Measurements from ENCODE around the gene RBKS.
"Not testable (repeated sequence)": the region's sequence is repeated elsewhere in the genome, so short reads cannot be mapped to it uniquely, and the experiment has no call there.

Gene RBKS

DNA sequence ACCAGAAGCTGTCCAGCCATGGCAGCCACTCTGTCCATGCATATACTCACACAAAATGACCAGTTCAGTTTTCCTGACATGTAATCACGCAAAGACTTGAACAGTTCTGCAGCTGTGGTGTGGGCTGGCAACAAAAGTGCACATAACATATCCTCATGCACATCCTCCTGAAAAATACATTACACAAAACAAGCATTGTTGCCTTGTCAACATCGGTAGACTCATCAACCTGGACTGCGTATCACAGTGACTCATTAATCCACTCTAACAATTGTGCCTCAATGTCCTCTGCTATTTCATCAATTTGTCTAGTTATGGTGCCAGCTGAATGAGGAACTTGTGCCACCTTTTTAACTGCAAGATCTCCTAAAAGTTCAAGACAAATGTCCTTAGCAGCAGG is 19.5 kb downstream of the RBKS start:
- no peak for DNase-seq

DNA sequence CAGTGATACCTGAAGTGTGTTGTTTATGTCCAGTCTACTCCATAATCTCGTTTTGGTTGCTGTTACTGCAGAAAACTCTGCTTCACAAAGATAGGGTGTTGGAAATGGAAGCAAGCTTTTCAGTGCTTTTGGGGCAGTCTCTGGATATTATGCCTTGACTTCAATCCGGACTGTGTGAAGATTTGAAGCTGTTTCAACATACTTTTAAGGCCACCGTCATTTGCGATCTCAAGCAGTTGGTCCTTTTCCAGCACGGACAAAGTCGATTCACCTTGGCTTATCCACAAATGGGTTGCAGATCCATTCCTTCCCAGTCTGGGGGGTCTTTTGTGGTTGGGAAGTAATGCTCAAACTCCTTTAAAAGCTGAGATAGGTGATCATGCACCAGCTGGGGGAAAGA is 20.4 kb downstream of the RBKS start:
- DNase-seq, result no peak

DNA sequence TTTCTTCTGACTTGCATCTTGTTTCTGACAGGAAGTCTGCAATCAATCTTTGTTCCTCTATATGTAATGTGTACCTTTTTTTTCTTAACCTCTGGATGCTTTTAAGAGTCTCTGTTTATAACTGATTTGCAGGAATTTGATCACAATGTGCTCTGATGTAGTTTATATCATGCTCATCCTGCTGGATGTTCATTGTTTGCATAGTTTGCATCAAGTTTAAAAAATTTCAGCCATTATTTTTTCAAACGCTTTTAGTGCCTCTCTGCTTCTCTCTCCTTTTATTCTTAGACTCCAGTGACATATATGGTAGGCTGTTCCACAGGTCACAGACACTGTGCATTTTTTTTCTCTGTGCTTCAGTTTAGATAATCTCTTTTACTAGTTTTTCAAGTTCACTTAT is 23.9 kb downstream of the RBKS start:
- DNase-seq, result no peak

DNA sequence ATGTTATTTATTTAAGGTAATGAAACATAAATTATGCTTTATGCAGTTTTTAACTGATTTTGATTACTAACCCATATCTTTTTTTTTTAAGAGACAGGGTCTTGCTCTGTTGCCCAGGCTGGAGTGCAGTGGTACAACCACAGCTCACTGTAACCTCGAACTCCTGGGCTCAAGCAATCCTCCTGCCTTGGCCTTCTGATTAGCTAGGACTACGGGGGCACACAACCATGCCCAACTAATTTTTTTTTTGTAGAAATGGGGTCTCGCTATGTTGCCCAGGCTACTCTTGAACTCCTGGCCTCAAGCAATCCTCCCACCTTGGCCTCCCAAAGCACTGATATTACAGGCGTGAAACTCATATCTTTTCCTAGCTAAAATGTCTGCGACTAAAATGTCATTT is 26.2 kb downstream of the RBKS start:
- DNase-seq, result not testable (repeated sequence)

DNA sequence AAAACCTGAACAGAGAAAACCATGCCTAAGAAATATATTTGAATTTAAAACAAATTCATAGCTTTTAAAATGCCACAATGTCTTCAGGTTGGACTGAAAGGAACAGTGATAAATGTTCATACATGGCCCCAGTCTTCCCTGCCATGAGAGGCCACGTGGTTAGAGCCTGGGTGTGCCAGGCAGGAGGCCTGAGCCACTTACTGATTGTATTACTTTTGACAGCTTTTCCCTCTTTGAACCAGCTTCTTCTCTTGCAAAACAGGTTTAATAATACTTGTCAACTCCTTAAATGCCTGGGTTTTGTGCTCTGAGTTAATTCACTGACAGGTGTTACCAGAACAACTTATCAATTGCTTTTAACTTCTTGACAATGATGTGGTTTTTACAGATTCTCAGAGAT is 27.0 kb downstream of the RBKS start:
- DNase-seq, result no peak

DNA sequence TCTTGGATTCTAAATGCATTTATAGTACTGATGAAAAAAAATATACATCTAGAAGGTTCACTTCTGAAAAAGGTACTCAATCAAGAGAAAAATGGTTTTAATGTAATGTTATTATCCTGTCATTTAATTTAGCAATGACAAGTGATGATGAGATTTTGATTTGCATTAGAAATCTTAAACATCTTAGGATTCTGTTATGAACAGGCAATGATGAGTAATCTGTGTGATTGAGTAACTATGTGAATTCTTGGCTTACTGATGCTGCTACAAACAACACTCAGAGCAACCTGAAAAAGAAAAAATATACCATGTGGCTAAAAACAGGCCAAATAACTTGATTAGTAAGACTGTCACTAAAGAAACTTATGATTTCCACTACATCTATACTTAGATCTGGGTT is 30.1 kb downstream of the RBKS start:
- DNase-seq, result no peak

DNA sequence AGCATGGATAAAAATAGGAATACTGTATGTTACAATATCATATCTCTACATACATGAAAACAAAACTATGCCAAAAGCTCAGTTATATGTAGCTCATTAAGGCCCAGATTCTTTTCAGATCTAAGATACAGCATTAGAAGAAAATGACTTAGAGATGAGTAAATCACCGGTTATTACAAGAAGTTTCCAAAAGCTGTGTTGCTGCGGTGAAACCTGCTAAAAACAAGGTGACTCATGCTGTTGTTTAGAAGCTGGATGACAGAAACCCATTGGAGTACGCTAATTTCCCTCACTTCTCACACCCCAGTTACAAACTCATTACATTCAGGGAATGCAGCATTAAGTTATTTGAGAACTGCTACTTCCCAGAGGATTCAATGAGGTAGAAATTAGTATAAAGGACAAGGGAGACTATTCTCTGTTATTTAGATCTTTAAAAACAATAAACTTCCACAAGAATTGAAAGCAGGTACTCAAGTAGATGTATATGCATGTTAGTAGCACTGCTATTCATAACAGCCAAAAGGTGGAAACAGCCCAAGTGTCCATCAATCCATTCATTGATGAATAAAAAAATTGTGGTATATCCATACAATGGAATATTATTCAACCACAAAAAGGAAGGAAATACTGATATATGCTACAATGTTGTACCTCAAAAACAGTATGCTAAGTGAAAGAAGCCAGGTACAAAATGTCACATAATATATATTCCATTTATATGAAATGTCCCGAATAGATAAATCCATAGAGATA is 32.6 kb downstream of the RBKS start:
- DNase-seq, result no peak

DNA sequence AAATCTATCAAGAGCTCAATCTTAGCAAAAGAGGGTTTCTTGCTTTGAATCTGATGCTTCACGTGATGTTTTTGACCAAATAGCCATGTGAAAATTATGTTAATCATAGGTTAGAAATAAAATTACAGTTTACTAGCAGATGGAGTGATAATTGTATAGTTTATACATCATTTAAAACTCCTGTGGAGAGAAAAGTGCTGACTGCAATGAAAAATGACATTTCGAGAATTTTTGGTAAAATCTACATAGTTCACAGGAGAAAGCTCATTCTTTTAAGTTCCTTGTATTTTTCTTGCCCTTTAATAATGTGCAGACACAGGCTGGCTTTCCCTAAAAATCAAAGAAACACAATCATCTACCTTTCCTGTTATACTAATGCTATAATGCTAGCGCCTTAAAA is 33.2 kb downstream of the RBKS start:
- no peak for DNase-seq

DNA sequence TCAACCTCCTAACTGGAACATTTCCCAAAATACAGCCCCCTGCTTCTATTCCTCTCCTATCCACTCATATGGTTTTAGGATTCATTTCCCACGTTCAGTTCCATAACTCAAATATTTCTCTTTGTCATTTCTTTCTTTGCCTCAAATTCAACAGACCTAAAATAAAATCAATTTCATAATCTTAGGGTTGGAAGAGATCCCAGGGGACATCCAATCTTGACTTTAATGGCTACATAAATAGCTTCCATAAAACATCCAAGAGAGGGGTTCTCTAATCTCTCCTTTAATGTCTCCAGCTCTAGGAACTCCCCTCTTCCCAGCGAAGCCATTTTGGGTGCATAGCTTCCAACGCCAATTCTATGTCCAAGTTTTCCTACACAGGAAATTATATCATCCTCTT is 33.8 kb downstream of the RBKS start:
- no peak for DNase-seq

DNA sequence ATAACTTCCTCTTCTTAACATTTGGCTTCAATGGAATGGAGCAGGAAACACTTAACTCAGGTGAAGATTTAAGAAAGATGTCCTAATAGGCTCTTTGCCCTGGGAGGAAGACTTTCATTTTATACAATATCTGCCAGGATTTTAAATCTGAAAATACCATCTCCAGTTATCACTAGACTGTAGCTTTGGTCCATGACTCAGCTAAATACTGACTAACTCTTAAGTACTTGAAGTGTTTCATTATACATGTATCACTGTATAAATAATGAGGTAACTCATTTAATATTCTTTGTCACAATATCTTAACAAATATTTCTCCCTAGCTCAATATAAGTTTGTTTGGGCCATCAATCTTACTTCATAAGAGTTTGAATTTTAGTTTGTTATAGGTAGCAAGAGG is 34.7 kb downstream of the RBKS start:
- no peak for DNase-seq

DNA sequence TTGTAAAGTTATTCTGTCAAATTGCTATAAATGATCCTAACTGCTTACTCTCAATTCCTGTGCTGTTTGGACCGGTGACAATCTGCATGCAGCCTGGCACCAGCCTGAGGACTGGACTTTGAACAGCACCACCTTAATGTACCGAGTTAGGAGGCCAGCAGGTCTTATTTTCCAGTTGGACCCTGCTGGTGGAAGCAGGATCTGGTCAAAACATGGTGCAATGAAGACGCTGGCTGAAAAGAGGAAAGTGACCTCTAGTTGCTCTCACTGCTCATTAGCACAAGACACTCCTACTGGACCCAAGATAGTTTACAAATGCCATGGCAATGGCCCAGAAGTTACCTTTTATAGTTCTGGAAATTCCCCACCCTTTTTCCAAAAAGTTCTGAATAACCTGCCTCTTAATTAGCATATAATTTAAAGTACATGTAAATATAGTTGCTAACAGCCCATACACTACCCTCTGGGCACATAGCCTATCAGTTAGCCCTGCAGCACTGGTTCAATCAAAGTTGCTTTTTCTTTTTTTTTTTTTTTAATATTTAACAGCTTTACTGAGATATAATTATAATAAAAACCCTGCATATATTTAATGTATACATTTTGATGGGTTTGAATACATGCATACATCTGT is 35.8 kb downstream of the RBKS start:
- no peak for DNase-seq

DNA sequence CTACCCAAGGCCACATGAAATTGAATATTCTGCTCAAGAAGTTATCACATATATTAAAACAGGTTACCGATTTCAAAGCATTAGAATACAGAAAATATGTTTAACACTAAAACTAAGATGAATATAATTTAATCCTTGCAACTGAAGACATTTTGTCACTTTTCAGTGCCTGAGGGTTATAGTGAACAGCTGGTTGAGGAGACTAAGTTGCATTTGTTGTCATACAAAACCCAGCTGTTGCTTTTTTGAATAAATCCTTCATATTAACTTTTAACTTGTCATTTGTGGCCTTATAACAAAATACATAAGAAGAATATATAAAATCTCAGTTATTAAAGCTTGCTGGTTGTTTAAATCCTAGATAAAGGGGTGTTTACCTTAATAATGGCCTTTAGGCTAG is 37.5 kb downstream of the RBKS start:
- DNase-seq, result no peak

DNA sequence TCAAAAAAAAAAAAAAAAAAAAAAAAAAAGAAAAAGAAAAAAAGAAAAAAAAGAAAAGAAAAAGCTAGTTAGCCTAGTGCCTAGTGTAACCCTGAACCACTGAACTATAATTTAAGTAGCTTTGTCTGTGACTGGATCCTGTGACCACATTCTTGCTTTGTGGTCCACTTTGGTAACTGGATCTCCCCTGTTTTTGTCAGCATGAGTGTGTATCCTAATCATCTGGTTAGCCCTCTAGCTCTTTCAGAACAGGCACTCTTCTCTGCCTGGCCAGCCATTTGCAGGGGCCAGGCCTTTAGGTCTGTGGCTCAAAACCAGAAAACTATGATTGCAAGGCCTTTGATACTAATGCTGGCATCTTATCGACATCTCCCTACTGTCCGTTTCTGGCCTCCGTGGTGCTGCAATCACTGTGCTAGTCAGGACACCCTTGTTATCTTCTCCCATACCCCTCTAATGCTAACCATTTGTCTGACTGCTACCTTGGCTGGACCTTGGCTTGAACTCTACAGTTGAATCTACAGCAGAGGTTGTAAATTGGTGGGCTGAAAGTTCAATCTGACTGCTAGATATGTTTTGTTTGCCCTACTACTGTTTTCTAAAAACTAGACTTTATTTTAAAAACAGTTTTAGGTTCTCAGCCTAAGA is 40.5 kb downstream of the RBKS start:
- no peak for DNase-seq

DNA sequence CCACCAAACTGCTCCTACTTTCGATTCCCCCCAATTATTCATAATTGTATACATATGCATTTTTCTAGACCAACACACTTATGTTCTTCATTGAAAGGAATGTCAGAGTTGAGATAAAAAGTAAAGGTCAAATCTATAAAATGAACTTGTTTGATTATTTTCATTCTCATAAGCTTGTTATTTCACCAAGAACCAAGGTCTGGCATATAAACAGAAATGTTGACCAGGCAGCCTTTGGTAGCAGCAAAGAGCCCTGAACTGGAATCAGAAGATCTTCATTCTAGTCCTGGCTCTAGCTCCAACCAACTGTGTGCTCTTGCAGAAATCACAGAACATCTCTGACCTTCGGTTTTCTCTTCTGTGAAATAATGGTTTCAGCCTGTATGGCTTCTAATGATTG is 42.9 kb downstream of the RBKS start:
- no peak for DNase-seq

DNA sequence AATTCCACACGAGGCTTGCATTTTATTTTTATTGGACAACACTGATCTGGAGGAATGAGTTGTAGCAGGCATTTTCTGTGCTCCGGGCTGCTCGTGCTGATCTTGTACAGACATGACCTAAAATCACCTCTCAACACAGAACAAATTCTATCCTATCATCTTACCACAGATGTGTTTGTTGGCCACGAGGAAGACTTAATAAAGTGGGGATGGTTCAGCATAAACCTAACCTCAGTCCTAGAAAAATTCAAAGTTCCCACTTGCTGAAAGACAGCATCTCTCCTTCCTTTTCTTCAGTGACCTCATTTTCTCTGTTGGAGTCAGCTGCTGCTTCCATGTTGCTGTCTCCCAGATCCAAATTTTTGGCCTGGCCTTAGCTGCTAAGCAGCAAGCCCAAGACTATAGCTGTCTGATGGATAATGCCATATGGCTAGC is 45.3 kb downstream of the RBKS start:
- no peak for DNase-seq

DNA sequence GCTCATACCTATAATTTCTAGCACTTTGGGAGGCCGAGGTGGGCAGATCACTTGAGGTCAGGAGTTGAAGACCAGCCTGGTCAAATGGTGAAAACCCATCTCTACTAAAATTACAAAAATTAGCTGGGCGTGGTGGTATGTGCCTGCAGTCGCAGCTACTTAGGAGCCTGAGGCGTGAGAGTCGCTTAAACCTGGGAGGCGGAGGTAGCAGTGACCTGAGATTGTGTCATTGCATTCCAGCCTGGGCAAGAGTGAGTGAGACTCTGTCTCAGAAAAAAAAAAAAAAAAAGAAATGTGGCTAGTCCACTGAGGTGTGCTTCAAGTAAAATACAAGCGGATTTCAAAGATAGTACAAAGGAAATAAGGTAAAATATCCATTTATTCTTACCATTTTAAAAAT is 46.2 kb downstream of the RBKS start:
- no peak for DNase-seq

DNA sequence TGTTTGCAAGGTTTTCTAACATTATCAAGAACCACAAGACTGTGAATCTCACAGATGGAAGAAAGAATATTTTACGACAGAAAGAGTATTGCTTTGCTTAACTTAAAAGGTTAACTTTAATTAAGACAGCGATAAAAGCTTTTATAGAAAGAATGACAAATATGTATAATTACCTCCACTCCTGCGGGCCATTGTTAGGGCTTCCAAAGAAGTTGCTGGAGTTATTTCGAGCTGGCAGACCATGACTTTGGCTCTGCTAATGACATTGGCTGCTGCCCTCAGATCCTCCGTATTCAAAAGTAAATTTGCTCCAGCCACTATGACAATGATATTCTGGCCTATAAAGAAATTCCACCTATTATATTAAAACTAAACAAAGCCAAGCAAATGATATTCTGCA is 47.3 kb downstream of the RBKS start:
- DNase-seq, result no peak

DNA sequence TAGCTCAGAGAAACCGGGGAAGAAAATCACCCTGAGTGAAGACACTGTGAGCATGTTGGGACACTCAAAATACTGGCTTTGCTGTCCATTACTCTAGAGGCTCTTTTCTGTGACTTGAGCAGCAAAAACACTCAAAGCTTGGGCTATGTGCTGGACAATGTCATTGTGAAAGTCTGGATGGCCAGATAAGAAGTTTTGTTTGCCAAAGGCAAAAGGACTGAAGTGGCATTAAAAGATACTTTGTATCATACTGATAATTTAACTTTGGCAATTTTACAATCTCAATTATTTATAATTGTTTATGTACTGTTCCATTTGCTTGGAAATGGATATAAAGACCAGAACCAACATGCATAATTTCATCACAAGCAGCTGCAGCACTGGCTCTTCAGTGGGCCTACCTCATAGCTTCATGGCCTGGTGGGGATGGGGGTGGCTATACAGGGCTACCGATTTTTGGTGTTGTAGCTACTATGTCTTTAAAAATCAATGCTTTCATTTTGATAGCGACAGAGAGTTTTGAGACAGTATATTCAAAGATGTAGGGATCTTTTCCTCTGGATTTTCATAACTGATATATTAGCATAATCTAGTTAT is 51.1 kb downstream of the RBKS start:
- DNase-seq, result peak; percentile 50

DNA sequence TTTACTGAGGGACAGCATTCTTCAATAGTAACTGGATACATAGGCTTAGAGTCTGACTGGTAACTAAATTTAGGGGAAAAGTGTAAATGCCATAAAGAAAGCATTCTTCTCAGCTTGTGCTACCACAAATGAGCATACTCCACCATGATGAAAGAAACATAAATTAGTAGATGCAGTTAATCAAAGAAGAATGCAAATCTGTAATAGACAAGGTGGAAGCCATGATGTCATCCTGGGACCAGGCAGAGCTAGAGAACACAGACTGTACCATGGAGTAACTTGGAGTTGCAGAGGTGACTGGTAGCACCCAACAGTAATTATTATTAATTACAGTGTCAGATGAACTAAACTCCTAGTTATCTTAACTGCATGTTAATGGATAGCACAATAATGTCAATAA is 51.7 kb downstream of the RBKS start:
- peak; percentile 45 for DNase-seq

DNA sequence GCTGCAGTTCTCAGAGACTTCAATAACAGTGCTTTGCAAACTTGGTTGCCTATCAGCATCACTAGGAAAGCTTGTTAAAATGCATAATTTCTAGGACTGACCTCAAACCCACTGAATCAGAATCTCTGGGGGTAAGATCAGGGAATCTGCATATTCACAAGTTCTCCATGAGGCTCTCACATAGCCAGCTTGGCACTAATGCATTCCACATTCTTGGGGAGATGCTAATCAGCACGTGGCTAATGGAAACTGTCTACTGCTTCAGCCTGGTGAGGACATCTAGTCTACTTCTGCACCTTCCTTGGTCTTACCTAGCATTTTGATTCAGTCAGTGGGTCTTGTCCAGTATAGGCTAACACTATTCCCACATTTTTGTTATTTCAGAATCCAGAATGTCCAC is 56.3 kb downstream of the RBKS start:
- DNase-seq, result no peak

DNA sequence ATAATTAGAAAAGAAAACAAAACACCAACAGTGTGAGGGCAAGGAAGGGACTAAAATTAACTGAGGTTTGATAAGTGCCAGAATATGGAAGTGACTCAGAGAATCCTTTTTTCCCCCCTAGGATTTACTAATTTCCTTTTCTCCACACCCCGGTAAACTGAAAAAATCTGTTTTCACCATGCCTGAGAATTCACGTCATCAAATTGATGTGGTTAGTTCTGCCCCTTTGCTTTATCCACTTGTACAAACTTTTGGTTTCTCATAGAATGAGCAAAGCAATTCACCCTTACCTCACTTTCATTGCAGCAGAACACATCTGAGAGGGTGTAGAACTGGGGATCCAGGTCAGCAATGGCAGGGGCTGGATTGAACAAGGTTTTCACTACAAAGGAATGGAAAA is 57.8 kb downstream of the RBKS start:
- DNase-seq, result no peak

DNA sequence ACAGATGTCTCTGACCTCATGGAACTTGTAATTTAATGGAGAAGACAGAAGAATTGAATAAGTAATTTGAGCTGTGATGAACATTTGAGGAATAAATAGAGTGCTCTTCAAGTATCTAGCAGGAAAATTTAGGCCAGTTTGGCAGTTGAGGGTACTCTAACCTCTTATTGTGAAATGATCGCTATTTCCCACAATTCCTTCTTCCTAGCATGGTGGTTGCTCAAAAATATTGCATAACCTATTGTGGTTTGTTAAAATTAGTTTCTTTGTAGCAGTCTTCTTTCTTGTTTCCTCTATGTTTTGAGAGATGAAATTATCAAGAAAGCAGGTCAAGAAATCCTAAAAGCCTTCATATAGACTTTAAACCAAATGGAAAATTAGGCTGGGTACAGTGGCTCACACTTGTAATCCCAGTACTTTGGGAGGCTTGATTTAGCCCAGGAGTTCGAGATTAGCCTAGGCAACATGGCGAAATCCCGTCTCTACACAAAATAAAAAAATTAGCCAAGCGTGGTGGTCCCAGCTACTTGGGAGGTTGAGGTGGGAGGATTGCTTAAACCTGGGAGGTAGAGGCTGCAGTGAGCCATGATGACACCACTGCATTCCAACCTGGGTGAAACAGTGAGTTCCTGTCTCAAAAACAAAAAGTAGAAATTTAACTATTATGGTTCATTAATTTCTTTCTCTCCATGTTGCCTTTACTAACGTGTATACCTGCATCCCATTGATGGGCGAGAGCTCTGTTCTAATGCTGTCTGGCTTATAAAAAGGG is 58.7 kb downstream of the RBKS start:
- DNase-seq, result no peak

DNA sequence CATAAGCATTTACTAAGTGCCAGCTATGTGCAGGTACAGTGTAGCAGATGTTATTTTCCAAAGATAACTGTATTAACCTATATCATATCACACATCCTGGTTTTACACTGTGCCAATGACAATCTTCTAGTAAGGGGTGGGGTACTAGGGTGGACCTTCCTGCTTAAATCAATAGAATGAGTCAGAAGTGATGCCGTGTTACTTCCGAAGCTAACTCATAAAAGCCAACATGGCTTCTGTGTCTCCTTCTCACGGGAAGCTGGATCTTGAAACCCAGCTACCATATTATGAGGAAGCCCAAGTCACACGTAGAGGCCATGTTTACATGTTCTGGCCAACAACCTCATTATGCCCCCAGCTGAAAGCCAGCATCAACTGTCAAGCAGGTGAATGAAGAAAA is 59.5 kb downstream of the RBKS start:
- no peak for DNase-seq
